GM19372 (cell line): Measurements from ENCODE around the gene FRMD4A.

ENCODE experiments used
- ATAC-seq: cut with Tn5 transposase; IDR thresholded peaks from one replicate; pipeline ENCODE4 v1.9.1; 2021; ENCODE audit warnings: mild to moderate bottlenecking, low read depth, moderate library complexity; ENCODE audit not compliant: unreplicated experiment

FRMD4A gene

DNA sequence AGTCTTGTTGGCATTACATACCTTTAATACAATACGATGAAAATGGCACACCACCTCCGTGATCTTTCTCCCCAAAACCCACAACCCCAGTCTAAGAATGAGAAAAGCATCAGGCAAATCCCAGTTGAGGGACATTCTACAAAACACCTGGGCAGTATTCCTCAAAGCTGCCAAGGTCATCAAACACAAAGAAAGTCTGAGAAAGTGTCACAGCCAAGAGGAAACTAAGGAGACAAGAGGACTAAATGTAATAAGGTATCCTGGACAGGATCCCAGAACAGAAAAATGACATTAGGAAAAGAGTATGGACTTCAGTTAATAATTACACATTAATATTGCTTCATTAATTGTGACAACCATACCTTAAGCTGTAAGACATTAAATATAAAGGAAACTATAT lies 14.5 kb upstream of the FRMD4A start:
- no peak for ATAC-seq

DNA sequence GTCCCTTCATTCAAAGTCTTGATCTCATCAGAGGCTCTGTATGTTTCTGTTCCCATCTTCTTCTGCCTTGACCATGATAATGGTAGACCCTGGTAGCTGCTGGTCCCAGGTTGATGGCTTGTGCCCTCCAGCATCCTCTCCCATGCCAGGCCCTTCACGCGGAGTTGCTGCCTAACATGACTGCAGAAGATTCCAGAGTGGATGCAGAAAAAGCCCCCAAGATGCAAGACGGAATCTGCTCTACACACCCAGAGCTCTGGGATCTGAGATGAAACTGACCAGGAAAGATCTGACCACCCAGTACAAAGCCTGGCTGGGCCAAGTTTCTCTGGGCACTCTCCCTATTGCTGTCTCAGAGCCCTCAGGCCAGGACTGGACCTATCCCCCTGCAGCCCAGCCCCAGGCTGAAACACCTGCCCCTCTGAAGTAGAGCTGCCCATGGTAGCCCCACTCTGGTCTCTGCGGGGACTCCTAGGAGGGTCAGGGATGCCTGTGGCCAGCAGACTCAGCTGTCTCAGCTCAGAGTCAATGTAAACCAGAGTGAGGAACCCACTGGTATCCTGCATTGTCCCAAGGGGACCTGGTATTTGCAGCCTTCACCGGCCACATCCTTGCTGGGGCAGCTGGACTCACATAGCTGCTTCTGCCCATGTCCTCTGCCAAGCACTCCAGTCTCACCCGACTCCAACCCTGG lies 9.5 kb upstream of the FRMD4A start:
- no peak for ATAC-seq

DNA sequence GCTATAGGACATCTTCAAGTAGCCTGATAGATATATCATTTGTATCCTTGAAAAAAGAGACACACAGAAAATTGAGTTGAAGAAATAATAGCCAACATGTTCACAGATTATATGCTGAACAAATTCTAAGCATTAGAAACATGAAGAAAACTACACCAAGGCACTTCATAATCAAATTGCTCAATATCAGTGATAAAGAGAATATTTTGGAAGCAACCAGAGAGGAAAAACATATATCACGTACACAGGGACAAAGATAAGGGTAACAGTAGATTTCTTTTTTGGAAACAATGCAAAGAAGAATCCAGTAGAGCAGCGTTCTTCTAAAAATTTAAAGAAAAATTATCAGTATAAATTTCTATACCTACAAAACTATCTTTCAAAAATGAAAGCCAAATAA lies 6.0 kb upstream of the FRMD4A start:
- ATAC-seq, result no peak

GRCh38 chr10:14334771-14335170 lies 4.0 kb upstream of the FRMD4A start:
- ATAC-seq, result no peak

DNA sequence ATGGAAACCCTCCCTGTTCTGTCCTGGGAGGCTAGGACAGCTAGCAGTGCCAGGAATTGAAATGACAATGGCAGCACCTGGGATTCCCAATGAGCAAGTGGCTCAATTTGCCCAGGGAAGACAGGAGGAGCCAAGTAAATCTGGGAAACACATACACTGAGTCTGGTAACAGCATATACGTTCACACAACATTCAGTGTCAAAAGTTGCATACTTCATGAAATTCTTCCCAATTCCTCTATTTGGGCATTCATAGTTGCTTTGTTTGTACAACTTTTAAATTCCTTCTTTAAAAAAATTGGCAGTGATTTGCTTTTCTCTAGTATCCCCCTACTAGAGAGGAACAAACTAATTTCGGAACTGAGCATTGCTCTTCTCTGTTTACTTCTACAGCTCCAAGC lies 2.9 kb upstream of the FRMD4A start:
- ATAC-seq, result no peak

DNA sequence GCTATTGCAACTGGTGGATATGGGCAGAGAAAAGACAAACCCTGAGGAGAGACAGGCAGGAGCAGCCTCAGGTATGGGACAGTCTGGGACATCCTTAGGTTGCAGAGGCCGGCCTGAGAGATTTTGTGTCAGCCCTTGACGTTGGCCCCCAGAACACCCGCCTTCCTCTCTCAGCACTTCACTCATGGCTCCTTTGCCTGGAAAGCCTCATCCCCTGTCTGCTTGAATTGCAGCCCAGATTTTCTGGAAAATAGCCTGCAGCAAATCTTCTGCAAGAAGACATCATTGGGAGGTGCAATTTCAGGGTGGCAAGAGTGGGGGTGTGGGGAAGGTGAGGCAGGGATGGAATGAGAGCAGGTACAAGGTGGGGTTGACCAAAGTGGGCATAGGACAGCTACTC lies 2.2 kb upstream of the FRMD4A start:
- ATAC-seq, result no peak

GRCh38 chr10:14329746-14330173 lies 964 bp downstream of the FRMD4A start:
- ATAC-seq, result no peak

- no peak for ATAC-seq
These were observed 1.6 kb downstream of the FRMD4A start for GRCh38 chr10:14328881-14329672.

- no peak for ATAC-seq
These were observed 3.2 kb downstream of the FRMD4A start for GRCh38 chr10:14327527-14327926.

DNA sequence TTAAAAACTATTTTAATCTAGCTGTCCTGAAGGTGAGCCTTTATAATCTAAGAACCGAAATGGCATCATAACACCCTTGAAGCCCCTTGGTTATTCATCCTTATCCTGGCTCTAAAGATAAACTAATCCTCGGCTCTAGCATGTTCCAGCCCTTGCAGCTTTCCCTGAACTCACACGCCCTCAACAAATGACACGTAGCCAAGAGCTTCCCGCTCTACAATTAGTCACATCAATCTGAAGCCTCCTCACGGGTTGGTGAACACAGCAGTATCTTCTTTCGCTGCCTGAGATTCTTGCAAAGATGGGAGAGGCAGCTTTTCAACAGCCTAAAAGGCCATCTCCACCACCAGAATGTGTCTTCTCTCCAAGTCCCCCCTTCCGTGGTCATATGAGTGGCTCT lies 4.1 kb downstream of the FRMD4A start:
- ATAC-seq, result no peak

DNA sequence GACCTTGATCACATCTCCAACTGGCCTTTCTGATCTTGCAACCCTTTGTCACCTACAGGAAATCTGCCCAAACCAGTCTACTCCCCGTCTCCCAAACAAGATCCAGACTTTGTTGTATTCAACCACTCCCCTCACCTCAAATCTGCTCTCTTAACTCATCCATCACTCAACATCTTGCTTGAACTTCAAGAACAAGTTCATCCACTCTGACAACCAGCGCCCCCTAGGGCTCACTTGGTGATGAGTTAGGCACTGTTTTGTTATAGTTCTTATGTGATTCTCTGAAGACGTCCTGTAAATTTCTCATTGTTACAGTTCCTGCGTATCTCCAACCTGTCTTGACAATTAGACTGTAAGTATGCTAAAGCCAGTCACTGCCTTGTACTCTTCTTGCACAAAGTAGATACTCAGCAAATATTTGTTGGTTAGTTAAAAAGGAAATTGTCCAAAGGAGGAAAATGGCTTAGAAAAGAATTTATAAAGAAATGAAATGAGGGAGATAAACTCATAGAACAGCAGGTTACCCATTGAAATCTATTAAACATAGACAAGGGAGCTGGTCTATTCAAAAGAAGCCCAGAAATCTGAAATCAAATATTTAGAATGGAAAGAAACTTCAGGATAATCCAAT lies 5.3 kb downstream of the FRMD4A start:
- ATAC-seq, result no peak

DNA sequence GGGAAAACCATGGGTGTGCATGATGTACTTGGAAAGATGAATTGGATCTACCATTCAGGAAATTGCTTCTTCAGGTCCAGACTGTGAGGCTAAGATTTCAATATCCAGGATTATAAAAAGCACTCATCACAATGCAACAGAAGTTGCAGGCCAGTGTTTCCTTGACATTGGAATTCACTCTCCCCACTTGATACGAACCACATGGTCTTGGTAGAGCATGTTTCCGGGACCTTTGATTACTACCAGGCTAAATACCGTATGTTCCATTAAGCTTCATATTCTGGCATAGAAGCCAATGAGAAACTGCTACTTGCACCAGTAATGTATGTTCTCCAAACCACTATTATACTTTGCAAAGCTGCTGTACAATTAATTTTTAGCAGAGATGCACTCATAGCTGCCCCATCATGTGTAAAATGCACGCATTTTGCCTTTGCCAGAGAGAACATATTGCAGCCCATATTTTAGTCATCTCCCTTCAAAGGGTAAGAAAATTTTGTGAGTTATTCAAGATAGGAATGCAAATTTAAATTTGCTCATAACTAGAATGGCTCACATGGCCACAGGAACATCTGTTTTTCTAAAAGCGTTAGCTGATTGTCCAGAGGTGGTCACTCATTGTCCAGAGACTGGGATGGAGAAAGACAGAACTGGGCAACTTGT lies 8.1 kb downstream of the FRMD4A start:
- ATAC-seq, result no peak

GRCh38 chr10:14318007-14318406 lies 12.7 kb downstream of the FRMD4A start:
- ATAC-seq, result no peak

DNA sequence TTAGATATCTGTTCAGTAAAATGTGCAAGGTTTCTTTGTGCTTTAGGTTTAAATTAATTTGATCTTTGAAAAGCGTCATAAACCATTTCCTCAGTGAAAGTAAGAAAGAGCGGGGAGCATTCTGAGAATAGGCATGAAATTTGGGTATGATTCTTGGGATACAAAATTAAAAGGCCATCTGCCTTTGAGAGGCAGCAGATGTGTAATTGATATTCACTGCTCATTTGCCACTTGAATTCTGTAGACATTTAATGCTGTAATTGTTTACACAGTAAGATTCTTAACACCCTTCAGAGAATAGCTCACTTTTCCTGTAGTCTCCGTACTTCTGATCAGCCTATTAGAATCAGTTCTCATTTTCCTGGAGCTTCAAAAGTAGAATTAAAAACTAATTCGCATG lies 18.7 kb downstream of the FRMD4A start:
- ATAC-seq, result no peak

GRCh38 chr10:14311206-14311957 lies 19.3 kb downstream of the FRMD4A start:
- no peak for ATAC-seq

GRCh38 chr10:14309593-14309992 lies 21.1 kb downstream of the FRMD4A start:
- ATAC-seq, result no peak

GRCh38 chr10:14306190-14306589 lies 24.5 kb downstream of the FRMD4A start:
- no peak for ATAC-seq

GRCh38 chr10:14304046-14304445 lies 26.7 kb downstream of the FRMD4A start:
- ATAC-seq, result no peak

DNA sequence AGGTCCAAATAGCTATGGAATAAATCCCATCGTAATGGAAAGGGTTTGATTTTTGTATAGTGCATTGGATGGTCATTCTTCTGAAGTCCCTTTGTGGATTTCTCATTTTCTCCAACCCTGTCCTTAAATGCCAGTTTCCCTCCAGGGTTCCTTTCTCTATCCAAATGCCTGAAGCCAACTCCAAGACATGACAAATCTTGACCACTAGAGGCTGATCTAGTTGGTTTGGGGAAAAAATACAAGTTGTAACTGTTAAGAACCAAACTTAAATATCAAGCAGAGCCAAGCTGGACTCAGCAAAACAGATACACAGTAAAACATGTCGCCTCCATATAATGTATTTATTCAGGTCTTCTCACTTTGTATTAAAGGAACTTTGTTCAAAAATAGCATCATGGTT lies 28.7 kb downstream of the FRMD4A start:
- ATAC-seq, result no peak

DNA sequence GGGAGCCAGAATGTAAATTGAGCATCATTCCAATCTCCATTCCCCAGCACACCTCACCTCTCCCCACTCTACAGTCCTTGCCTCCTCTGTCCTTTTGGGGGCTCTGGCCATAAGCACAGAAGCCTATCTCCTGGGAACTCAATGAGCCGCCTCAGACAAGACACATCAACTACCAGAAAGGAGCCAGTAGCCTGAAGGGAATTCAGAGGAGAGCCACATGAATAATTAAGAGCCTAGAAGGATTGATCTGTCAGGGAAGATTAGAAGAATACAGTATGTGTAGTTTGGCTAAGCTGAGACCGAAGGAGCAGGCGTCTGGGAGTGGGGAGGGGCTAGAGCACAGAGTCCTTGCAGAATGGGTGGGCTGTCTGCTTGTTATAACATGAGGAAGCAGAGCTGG lies 31.2 kb downstream of the FRMD4A start:
- ATAC-seq, result no peak
